ENCODE data around the gene GCNT2. TPM values are rescaled to one million over a fixed set of nuclear protein-coding genes. Genes with fewer than 3 reads are reported as not detected.
"Not testable (repeated sequence)": the region's sequence is repeated elsewhere in the genome, so short reads cannot be mapped to it uniquely, and the experiment has no call there.

The GCNT2 gene
- total RNA-seq, 1 experiment from 2014 or later = 42.8 TPM

DNA sequence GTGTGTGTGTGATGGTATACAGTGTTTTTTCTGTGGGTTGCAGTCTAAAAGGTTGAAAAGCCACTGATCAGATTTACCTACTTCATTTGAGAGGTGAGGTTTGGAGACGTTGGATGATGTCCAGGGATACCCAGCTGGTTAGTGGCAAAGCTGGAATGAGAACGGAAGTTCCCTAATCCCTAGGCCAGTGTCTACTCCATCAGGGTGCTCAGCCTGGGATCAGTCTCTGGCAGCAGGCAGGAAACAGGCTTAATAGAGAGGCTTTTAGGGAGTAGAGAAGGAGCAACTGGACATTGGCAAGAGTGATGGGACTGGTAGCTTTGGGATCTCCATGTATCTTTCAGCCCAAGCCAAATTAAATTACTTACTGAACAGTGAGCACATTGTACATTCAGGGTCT, 92.6 kb downstream of the GCNT2 start:
- DNase-seq (ENCODE audit: low read depth, low spot score) (no peak), ATAC-seq (no peak)
- CTCF ChIA-PET = no interaction called here
- no peaks in the 10 kb centered on the region for H3K27me3 ChIP-seq (ENCODE audit: control insufficient read depth, insufficient read depth, low read length)
- H3K36me3 ChIP-seq (ENCODE audit: control insufficient read depth, insufficient read depth, low read length) = no peaks in the 10 kb centered on the region
- H3K27ac ChIP-seq (ENCODE audit: low read length) = no peak overlapping the region
- POLR2A ChIA-PET = interaction anchor here (0.6 kb wide), 1 partner anchor 73 kb away, joined by 7 read pairs; no protein-coding TSS in a partner anchor
- intact Hi-C loops (cut with micrococcal nuclease; ENCODE audit: unreplicated experiment) (no loop called here), in situ Hi-C loops (cut with HindIII; ENCODE audit: low pct_unique_long_range_greater_than_20kb, low sequenced_read_pairs) (no loop called here)
- no peak overlapping the region for H3K4me3 ChIP-seq (ENCODE audit: low read depth in 2 of 2, low read length in 2 of 2)
- no peaks in the 10 kb centered on the region for H3K9me3 ChIP-seq (ENCODE audit: control insufficient read depth, insufficient read depth, low read depth, low read length)
- no TSS peak for BruUV-seq (replicated peaks)
- H3K4me1 ChIP-seq (ENCODE audit: control insufficient read depth, insufficient read depth, low read length) = peaks cover 10% of the 10 kb centered on the region
- TF ChIP-seq TCF7L2 (IDR thresholded peaks at IDR 0.05; ENCODE audit: low read depth, low read length) (no peak), CTCF (IDR thresholded peaks at IDR 0.05) (no peak), POLR2AphosphoS5 (IDR thresholded peaks at IDR 0.05; ENCODE audit: low read depth, low read length) (no peak), SIN3A (IDR thresholded peaks at IDR 0.05; ENCODE audit: borderline replicate concordance, insufficient read depth, low read depth, low read length) (no peak)
- TF ChIP-seq, protein P1, sequence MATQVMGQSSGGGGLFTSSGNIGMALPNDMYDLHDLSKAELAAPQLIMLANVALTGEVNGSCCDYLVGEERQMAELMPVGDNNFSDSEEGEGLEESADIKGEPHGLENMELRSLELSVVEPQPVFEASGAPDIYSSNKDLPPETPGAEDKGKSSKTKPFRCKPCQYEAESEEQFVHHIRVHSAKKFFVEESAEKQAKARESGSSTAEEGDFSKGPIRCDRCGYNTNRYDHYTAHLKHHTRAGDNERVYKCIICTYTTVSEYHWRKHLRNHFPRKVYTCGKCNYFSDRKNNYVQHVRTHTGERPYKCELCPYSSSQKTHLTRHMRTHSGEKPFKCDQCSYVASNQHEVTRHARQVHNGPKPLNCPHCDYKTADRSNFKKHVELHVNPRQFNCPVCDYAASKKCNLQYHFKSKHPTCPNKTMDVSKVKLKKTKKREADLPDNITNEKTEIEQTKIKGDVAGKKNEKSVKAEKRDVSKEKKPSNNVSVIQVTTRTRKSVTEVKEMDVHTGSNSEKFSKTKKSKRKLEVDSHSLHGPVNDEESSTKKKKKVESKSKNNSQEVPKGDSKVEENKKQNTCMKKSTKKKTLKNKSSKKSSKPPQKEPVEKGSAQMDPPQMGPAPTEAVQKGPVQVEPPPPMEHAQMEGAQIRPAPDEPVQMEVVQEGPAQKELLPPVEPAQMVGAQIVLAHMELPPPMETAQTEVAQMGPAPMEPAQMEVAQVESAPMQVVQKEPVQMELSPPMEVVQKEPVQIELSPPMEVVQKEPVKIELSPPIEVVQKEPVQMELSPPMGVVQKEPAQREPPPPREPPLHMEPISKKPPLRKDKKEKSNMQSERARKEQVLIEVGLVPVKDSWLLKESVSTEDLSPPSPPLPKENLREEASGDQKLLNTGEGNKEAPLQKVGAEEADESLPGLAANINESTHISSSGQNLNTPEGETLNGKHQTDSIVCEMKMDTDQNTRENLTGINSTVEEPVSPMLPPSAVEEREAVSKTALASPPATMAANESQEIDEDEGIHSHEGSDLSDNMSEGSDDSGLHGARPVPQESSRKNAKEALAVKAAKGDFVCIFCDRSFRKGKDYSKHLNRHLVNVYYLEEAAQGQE (IDR thresholded peaks at IDR 0.05; ENCODE audit: insufficient read depth in 1 of 2, low read depth in 2 of 2, low read length in 1 of 2) = no peak

GRCh38 chr6:10615675-10616074, 94.5 kb downstream of the GCNT2 start:
- in situ Hi-C loops (cut with HindIII; ENCODE audit: low pct_unique_long_range_greater_than_20kb, low sequenced_read_pairs) = no loop called here
- Histone ChIP-seq H3K4me1 (ENCODE audit: control insufficient read depth, insufficient read depth, low read length) (peaks cover 10% of the 10 kb centered on the region), H3K4me3 (ENCODE audit: low read depth in 2 of 2, low read length in 2 of 2) (no peak overlapping the region), H3K27ac (ENCODE audit: low read length) (no peak overlapping the region), H3K9me3 (ENCODE audit: control insufficient read depth, insufficient read depth, low read depth, low read length) (no peaks in the 10 kb centered on the region), H3K36me3 (ENCODE audit: control insufficient read depth, insufficient read depth, low read length) (no peaks in the 10 kb centered on the region), H3K27me3 (ENCODE audit: control insufficient read depth, insufficient read depth, low read length) (no peaks in the 10 kb centered on the region)
- POLR2A ChIA-PET = interaction anchor here (0.6 kb wide), 2 partner anchors 77 to 98 kb away, joined by 3 read pairs; no protein-coding TSS in a partner anchor
- no peak for TF ChIP-seq SIN3A (IDR thresholded peaks at IDR 0.05; ENCODE audit: borderline replicate concordance, insufficient read depth, low read depth, low read length)
- TF ChIP-seq CTCF (IDR thresholded peaks at IDR 0.05) = no peak
- no peak for TF ChIP-seq POLR2AphosphoS5 (IDR thresholded peaks at IDR 0.05; ENCODE audit: low read depth, low read length)
- TF ChIP-seq, protein P1 (IDR thresholded peaks at IDR 0.05; ENCODE audit: insufficient read depth in 1 of 2, low read depth in 2 of 2, low read length in 1 of 2) = no peak
- TF ChIP-seq TCF7L2 (IDR thresholded peaks at IDR 0.05; ENCODE audit: low read depth, low read length) = no peak
- ATAC-seq (no peak), DNase-seq (ENCODE audit: low read depth, low spot score) (no peak)
- CTCF ChIA-PET = interaction anchor here (0.6 kb wide), 1 partner anchor 116 kb away, joined by 5 read pairs; no protein-coding TSS in a partner anchor
- BruUV-seq (replicated peaks) = no TSS peak
- intact Hi-C loops (cut with micrococcal nuclease; ENCODE audit: unreplicated experiment) = no loop called here

DNA sequence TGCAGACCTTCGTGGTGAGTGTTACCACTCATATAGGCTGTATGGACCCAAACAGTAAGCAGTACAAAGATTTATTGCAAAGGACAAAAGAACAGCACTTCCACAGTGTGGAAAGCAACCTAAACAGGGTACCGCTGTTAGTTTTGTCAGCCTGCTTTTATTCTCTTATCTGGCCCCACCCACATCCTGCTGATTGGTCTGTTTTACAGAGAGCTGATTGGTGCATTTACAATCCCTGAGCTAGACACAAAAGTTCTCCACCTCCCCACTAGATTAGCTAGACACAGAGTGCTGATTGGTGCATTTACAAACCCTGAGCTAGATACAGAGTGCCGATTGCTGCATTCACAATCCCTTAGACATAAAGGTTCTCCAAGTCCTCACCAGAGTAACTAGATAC, 95.1 kb downstream of the GCNT2 start:
- DNase-seq (ENCODE audit: low read depth, low spot score); intact Hi-C loops (cut with micrococcal nuclease; ENCODE audit: unreplicated experiment); H3K27me3 ChIP-seq (ENCODE audit: control insufficient read depth, insufficient read depth, low read length); POLR2A ChIA-PET; H3K27ac ChIP-seq (ENCODE audit: low read length); H3K4me1 ChIP-seq (ENCODE audit: control insufficient read depth, insufficient read depth, low read length); H3K9me3 ChIP-seq (ENCODE audit: control insufficient read depth, insufficient read depth, low read depth, low read length); ATAC-seq; BruUV-seq (replicated peaks); H3K4me3 ChIP-seq (ENCODE audit: low read depth in 2 of 2, low read length in 2 of 2); CTCF ChIA-PET; in situ Hi-C loops (cut with HindIII; ENCODE audit: low pct_unique_long_range_greater_than_20kb, low sequenced_read_pairs); H3K36me3 ChIP-seq (ENCODE audit: control insufficient read depth, insufficient read depth, low read length): not testable (repeated sequence)

All from Panc1 (cell line).